NCI-H446 (cell line): ENCODE results near the gene RFTN1.

Experiments
- DNase-seq, 2 experiments: peaks; one replicate each; lab custom pipeline; 2025; lab: John Stamatoyannopoulos, UW

The RFTN1 gene

GRCh38 chr3:16466822-16467221 lies 46.7 kb downstream of the RFTN1 start:
- DNase-seq = no peak

GRCh38 chr3:16464511-16465148 lies 48.9 kb downstream of the RFTN1 start:
- peak; percentile 13 to 37 for DNase-seq

- no peak for DNase-seq
Observed at GRCh38 chr3:16463914-16464313, 49.6 kb downstream of the RFTN1 start.

- no peak for DNase-seq
Observed at GRCh38 chr3:16463119-16463518, 50.4 kb downstream of the RFTN1 start.

DNA sequence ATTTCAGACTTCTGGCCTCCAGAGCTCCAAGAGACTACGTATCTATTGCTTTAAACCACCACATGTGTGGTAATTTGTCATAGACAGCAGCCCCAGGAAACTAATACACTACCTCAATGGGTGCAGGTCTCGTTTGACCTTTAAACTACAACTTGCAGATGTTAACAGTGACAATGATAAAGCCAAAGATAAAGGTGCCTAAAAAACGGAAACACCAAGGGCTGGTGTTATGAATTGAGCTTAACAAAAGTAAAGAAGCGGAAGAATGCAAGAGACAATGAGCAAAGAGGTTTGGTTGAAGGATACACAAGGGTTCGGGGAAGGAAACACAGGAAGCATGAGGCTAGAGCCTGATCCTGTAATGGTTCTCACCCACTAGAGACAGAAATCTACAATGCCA lies 50.8 kb downstream of the RFTN1 start:
- no peak for DNase-seq

GRCh38 chr3:16461463-16462245 lies 51.8 kb downstream of the RFTN1 start:
- DNase-seq = no peak

DNA sequence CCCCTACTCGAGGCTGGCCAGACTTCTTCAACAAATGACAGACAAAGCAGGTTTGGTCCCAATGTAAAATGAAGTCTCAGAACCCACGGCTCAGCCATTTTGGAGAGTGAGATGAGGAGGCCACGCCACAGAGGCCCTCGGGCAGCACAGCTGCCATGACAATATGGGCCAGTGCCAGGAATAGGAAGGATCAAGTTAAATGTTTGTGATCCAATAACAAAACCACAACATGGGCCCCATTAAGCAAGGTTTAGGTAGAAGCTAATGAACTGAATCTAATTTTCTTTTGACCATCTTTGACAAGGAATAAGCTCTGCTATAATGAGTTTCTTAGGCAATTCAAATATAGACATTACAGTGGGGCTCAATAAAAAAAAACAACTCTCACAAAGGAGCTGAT lies 52.6 kb downstream of the RFTN1 start:
- no peak for DNase-seq

- DNase-seq = no peak
Observed at GRCh38 chr3:16460273-16460672, 53.2 kb downstream of the RFTN1 start.

GRCh38 chr3:16456784-16457415 lies 56.6 kb downstream of the RFTN1 start:
- no peak for DNase-seq

DNA sequence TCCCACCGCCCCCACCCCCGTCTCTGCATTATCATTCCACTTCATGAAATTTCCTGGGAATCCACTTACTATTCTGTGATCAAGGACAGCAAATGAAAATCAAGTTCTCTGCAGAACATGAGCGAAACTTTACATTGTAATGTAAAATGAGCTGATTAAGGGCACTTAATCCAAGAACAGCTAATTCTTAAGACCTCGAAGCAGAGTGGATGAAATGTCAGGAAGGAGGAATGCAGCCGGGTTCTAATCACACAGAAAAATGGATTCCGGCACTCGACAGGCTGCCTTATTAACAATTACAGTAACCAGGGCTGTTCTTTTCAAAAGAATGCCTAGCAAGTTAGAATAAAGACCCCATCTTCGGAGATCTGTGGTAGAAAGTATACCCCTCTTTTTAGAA lies 57.5 kb downstream of the RFTN1 start:
- no peak for DNase-seq

DNA sequence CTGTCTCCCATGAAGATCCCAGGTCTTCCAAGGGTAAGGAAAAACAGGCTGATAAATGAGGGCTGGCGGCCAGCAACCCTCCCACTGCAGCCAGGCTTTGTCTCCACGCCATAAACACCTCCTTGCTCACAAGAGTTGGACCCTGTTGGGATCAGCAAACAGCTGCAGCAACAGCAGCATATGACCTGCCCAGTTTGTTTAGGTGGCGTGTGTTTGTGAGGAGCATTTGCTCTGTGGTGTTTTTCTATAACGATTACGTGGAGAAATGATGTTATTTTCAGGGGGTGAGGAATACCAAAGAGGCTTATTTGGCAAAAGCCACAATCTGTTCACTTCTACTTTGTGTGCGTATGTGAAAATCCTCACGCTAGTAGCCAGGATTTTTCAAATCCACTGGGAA lies 58.5 kb downstream of the RFTN1 start:
- DNase-seq = peak in 1 of 2 experiments; percentile 48

GRCh38 chr3:16452261-16452660 lies 61.2 kb downstream of the RFTN1 start:
- peak in 1 of 2 experiments; percentile 3 for DNase-seq

DNA sequence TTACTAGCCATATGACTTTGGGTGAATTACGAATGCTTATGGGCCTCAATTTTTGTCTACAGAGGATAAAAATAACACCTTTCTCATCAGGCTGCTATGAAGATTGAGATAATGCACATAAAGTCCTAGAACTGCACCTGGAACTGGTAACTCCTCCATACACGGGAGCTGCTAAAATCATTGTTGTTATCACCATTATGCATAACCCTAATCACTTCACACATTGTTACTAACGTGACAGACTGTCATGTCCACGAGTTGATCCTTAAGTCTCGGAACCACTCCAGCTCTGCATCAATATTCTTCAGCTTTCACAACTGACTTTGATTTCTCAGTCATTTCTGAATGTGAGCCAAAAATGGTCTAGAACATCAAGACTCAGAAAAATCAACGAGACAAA lies 64.1 kb downstream of the RFTN1 start:
- no peak for DNase-seq

- DNase-seq = peak; percentile 10 to 70
Observed at GRCh38 chr3:16448639-16449070, 64.8 kb downstream of the RFTN1 start.

GRCh38 chr3:16447135-16447534 lies 66.4 kb downstream of the RFTN1 start:
- no peak for DNase-seq

DNA sequence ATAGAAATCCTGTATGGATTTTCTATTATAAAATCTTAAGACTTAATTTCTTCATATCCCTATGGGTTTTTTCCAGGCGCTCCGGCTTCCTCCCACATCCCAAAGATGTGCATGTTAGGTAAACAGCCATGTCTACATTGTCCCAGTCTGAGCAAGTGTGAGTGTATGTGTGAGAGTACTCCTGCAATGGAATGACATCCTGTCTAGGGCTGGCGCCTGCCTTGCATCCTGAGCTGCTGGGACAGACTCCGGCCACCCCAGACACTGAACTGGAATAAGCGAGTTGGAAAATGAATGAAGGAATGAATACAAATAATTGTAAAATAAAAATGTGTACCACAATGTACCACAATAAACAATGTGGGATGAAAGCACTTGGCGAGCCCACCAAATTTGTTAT lies 69.2 kb downstream of the RFTN1 start:
- DNase-seq = no peak

DNA sequence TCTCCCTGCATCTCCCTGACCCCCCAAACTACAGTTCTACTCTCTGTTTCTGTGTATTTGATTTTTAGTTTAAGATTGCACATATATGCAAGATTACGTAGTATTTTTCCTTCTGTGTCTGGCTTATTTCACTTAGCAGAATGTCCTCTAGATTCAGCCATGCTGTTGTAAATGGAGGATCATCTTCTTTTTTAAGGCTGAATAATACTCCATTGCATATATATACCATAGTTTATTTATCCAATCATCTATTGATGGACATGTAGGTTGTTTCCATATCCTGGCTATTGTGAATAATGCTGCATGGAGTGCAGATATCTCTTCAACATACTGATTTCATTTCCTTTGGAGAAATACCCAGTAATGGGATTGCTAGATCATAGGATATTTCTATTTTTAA lies 70.8 kb downstream of the RFTN1 start:
- no peak for DNase-seq

DNA sequence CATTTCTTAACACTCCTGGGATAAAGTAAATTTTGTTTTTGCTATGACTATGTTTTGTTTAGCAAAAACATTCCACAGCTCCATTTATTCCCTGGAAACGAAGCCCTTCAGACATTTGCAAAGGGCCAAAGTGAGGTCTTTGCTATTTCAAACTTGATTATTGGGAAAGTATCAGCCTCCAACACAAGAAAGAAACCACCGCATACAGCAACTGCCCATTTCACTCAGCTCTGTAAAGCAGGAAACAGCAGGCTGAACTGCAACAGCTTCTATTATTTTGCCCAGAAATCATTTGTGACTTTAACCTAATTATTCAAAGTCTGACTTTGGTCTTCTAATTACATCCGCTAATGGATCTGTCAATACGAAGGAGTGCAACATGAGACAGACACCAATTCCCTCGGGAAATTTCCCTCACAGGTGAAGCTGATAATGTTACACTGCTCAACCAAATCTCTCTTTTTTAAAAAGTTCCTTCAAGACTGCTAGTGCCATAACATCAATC lies 72.1 kb downstream of the RFTN1 start:
- no peak for DNase-seq

GRCh38 chr3:16439848-16440708 lies 73.4 kb downstream of the RFTN1 start:
- DNase-seq = no peak

DNA sequence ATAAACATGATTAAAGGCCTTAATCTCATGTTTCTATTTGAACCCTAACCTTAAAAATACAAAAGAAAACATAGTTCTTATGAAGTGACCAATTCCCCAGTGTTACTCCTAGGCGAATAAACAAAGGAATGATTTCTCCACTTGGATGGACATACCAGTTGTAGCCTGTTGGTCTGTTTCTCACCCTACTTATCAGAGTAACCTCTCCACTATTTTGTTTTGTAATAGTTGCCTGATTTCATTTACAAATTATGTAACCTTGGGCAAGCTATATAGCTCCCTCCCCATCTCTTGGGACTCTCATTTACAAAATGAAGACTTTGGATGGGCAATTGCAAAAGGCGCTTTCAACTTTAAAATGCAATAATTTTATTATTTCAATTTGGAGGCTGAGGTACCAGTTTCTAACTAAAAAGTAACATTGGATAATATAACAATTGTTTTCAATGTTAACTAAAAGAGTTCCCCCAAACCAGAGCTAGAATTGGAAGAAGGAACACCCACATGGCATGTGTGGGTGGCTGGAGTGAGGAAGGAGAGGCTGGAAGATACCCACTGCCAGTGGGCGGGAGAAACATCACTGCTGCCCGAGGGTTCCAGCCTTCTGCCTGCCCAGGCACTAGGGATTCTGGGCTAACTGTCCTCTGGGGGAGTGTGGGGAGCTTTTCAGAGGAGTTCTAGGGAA lies 74.2 kb downstream of the RFTN1 start:
- no peak for DNase-seq

GRCh38 chr3:16437640-16438039 lies 75.9 kb downstream of the RFTN1 start:
- no peak for DNase-seq
